T-helper 1 cell treated with Interleukin-12 subunit alpha and Interleukin-12 subunit beta and Interleukin-4 antibody, amounts not matched to agents 30 μg/mL and 1 μg/mL, for 36 hours (primary cell): ENCODE measurements around the gene SPATA13.

Experiments used
- H3K27ac Mint-ChIP-seq: one replicate; pipeline ENCODE4 v1.8.0; 2021; ENCODE audit warnings: mild to moderate bottlenecking, mixed read lengths
- H3K27me3 Mint-ChIP-seq: one replicate; pipeline ENCODE4 v1.8.0; 2021; ENCODE audit warnings: low read depth, mixed read lengths
- H3K36me3 Mint-ChIP-seq: one replicate; pipeline ENCODE4 v1.8.0; 2021; ENCODE audit warnings: low read depth, mixed read lengths
- H3K4me1 Mint-ChIP-seq: one replicate; pipeline ENCODE4 v1.8.0; 2021; ENCODE audit warnings: low read depth, mixed read lengths
- H3K4me3 Mint-ChIP-seq: one replicate; pipeline ENCODE4 v1.8.0; 2021; ENCODE audit warnings: mild to moderate bottlenecking, moderate library complexity, mixed read lengths
- H3K9me3 Mint-ChIP-seq: one replicate; pipeline ENCODE4 v1.8.0; 2021; ENCODE audit warnings: mixed read lengths

The SPATA13 gene

GRCh38 chr13:24224232-24224680 is 63.7 kb downstream of the SPATA13 start:
- no peaks in the 10 kb centered on the region for H3K9me3 Mint-ChIP-seq
- H3K36me3 Mint-ChIP-seq = no peaks in the 10 kb centered on the region
- H3K4me1 Mint-ChIP-seq = peaks cover 19% of the 10 kb centered on the region
- H3K27ac Mint-ChIP-seq = no peak overlapping the region
- H3K4me3 Mint-ChIP-seq = peak overlapping the region; percentile 2
- no peaks in the 10 kb centered on the region for H3K27me3 Mint-ChIP-seq

GRCh38 chr13:24225062-24225461 is 64.5 kb downstream of the SPATA13 start:
- peaks cover 20% of the 10 kb centered on the region for H3K4me1 Mint-ChIP-seq
- no peaks in the 10 kb centered on the region for H3K27me3 Mint-ChIP-seq
- H3K36me3 Mint-ChIP-seq = no peaks in the 10 kb centered on the region
- no peaks in the 10 kb centered on the region for H3K9me3 Mint-ChIP-seq
- no peak overlapping the region for H3K4me3 Mint-ChIP-seq
- H3K27ac Mint-ChIP-seq = no peak overlapping the region

GRCh38 chr13:24225930-24226329 is 65.4 kb downstream of the SPATA13 start:
- Mint-ChIP-seq H3K9me3 (no peaks in the 10 kb centered on the region), H3K4me3 (no peak overlapping the region), H3K27me3 (no peaks in the 10 kb centered on the region), H3K27ac (no peak overlapping the region), H3K4me1 (peaks cover 24% of the 10 kb centered on the region), H3K36me3 (no peaks in the 10 kb centered on the region)

- no peak overlapping the region for H3K4me3 Mint-ChIP-seq
- no peaks in the 10 kb centered on the region for H3K36me3 Mint-ChIP-seq
- H3K9me3 Mint-ChIP-seq = no peaks in the 10 kb centered on the region
- no peak overlapping the region for H3K27ac Mint-ChIP-seq
- H3K4me1 Mint-ChIP-seq = peaks cover 24% of the 10 kb centered on the region
- H3K27me3 Mint-ChIP-seq = no peaks in the 10 kb centered on the region
These were observed 66.2 kb downstream of the SPATA13 start for GRCh38 chr13:24226762-24227161.

- peaks cover 31% of the 10 kb centered on the region for H3K4me1 Mint-ChIP-seq
- H3K27me3 Mint-ChIP-seq = no peaks in the 10 kb centered on the region
- H3K27ac Mint-ChIP-seq = no peak overlapping the region
- H3K9me3 Mint-ChIP-seq = no peaks in the 10 kb centered on the region
- H3K4me3 Mint-ChIP-seq = no peak overlapping the region
- no peaks in the 10 kb centered on the region for H3K36me3 Mint-ChIP-seq
These were observed 68.4 kb downstream of the SPATA13 start for GRCh38 chr13:24228852-24229458.

- no peak overlapping the region for H3K27ac Mint-ChIP-seq
- H3K27me3 Mint-ChIP-seq = no peaks in the 10 kb centered on the region
- H3K4me3 Mint-ChIP-seq = no peak overlapping the region
- H3K4me1 Mint-ChIP-seq = peaks cover 23% of the 10 kb centered on the region
- H3K36me3 Mint-ChIP-seq = no peaks in the 10 kb centered on the region
- no peaks in the 10 kb centered on the region for H3K9me3 Mint-ChIP-seq
These were observed 70.0 kb downstream of the SPATA13 start for GRCh38 chr13:24230428-24231072.

- Mint-ChIP-seq H3K27me3 (no peaks in the 10 kb centered on the region), H3K4me3 (no peak overlapping the region), H3K4me1 (peaks cover 22% of the 10 kb centered on the region), H3K36me3 (no peaks in the 10 kb centered on the region), H3K9me3 (no peaks in the 10 kb centered on the region), H3K27ac (no peak overlapping the region)
These were observed 70.9 kb downstream of the SPATA13 start for GRCh38 chr13:24231377-24231776.

- Mint-ChIP-seq H3K4me3 (no peak overlapping the region), H3K9me3 (no peaks in the 10 kb centered on the region), H3K4me1 (peaks cover 22% of the 10 kb centered on the region), H3K27me3 (no peaks in the 10 kb centered on the region), H3K36me3 (no peaks in the 10 kb centered on the region), H3K27ac (no peak overlapping the region)
These were observed 71.5 kb downstream of the SPATA13 start for GRCh38 chr13:24232037-24232436.

GRCh38 chr13:24232474-24232873 is 72.0 kb downstream of the SPATA13 start:
- Mint-ChIP-seq H3K36me3 (no peaks in the 10 kb centered on the region), H3K27ac (no peak overlapping the region), H3K9me3 (no peaks in the 10 kb centered on the region), H3K4me1 (peaks cover 22% of the 10 kb centered on the region), H3K4me3 (no peak overlapping the region), H3K27me3 (no peaks in the 10 kb centered on the region)

- Mint-ChIP-seq H3K27ac (no peak overlapping the region), H3K36me3 (no peaks in the 10 kb centered on the region), H3K4me3 (no peak overlapping the region), H3K4me1 (peaks cover 22% of the 10 kb centered on the region), H3K27me3 (no peaks in the 10 kb centered on the region), H3K9me3 (no peaks in the 10 kb centered on the region)
These were observed 72.9 kb downstream of the SPATA13 start for GRCh38 chr13:24233351-24233901.

GRCh38 chr13:24234200-24234915 is 73.8 kb downstream of the SPATA13 start:
- H3K36me3 Mint-ChIP-seq = no peaks in the 10 kb centered on the region
- H3K9me3 Mint-ChIP-seq = no peaks in the 10 kb centered on the region
- H3K27ac Mint-ChIP-seq = no peak overlapping the region
- H3K4me1 Mint-ChIP-seq = peaks cover 24% of the 10 kb centered on the region
- no peak overlapping the region for H3K4me3 Mint-ChIP-seq
- H3K27me3 Mint-ChIP-seq = no peaks in the 10 kb centered on the region

- no peak overlapping the region for H3K4me3 Mint-ChIP-seq
- peaks cover 15% of the 10 kb centered on the region for H3K4me1 Mint-ChIP-seq
- no peaks in the 10 kb centered on the region for H3K27me3 Mint-ChIP-seq
- no peaks in the 10 kb centered on the region for H3K36me3 Mint-ChIP-seq
- no peaks in the 10 kb centered on the region for H3K9me3 Mint-ChIP-seq
- no peak overlapping the region for H3K27ac Mint-ChIP-seq
These were observed 76.8 kb downstream of the SPATA13 start for GRCh38 chr13:24237356-24237755.

GRCh38 chr13:24241336-24241735 is 80.8 kb downstream of the SPATA13 start:
- Mint-ChIP-seq H3K27me3 (no peaks in the 10 kb centered on the region), H3K36me3 (no peaks in the 10 kb centered on the region), H3K4me1 (peaks cover 2% of the 10 kb centered on the region), H3K9me3 (no peaks in the 10 kb centered on the region), H3K4me3 (no peak overlapping the region), H3K27ac (no peak overlapping the region)

- Mint-ChIP-seq H3K4me3 (no peak overlapping the region), H3K27me3 (no peaks in the 10 kb centered on the region), H3K27ac (no peak overlapping the region)
These were observed 81.6 kb downstream of the SPATA13 start for GRCh38 chr13:24242100-24242499.

GRCh38 chr13:24243302-24243701 is 82.8 kb downstream of the SPATA13 start:
- H3K9me3 Mint-ChIP-seq = no peaks in the 10 kb centered on the region
- no peak overlapping the region for H3K27ac Mint-ChIP-seq
- no peaks in the 10 kb centered on the region for H3K36me3 Mint-ChIP-seq
- no peaks in the 10 kb centered on the region for H3K27me3 Mint-ChIP-seq
- peaks cover 2% of the 10 kb centered on the region for H3K4me1 Mint-ChIP-seq
- no peak overlapping the region for H3K4me3 Mint-ChIP-seq

More at GRCh38 chr13:24242100-24242499, 81.6 kb downstream of the SPATA13 start:
- Mint-ChIP-seq H3K4me1 (peaks cover 2% of the 10 kb centered on the region), H3K9me3 (no peaks in the 10 kb centered on the region), H3K36me3 (no peaks in the 10 kb centered on the region)
